Large intestine (tissue), 3 donors: ENCODE results near the gene ZNF598. TPM values are rescaled to one million over a fixed set of nuclear protein-coding genes. Genes with fewer than 3 reads are reported as not detected.

Source experiments
- DNase-seq, 2 donors: peaks; one replicate each; pipeline versions ENCODE4 v3.0.0 to v3.0.0-alpha.2; 2013
- H3K27ac ChIP-seq: one replicate; pipeline ENCODE4 v1.5.1; 2013; ENCODE audit warnings: low read length
- H3K27me3 ChIP-seq: 2 replicates; pipeline ENCODE4 v1.6.1; 2013; ENCODE audit warnings: low read length; ENCODE audit not compliant: control insufficient read depth, insufficient read depth
- H3K36me3 ChIP-seq: 2 replicates; pipeline ENCODE4 v1.6.1; 2013; ENCODE audit warnings: low read length; ENCODE audit not compliant: control insufficient read depth, insufficient read depth
- H3K4me1 ChIP-seq: one replicate; pipeline ENCODE4 v1.6.1; 2013; ENCODE audit warnings: low read length; ENCODE audit not compliant: control insufficient read depth, insufficient read depth
- H3K4me3 ChIP-seq: one replicate; pipeline ENCODE4 v1.5.1; 2013; ENCODE audit warnings: low read length
- H3K9me3 ChIP-seq: one replicate; pipeline ENCODE4 v1.6.1; 2013; ENCODE audit warnings: mild to moderate bottlenecking, low read depth, low read length, moderate library complexity; ENCODE audit not compliant: control insufficient read depth
- WGBS: methylation state at CpG from one replicate; pipeline ENCODE4 v1.1.5; 2013; ENCODE audit warnings: low lambda C conversion rate; ENCODE audit not compliant: insufficient coverage; 5-methylcytosine and 5-hydroxymethylcytosine counted together
- polyA plus RNA-seq: library from polyadenylated mRNA; unstranded; fragments of 120-200 nt; gene quantifications from one replicate; pipeline ENCODE4 v1.2.1, GENCODE V29; 2013

The ZNF598 gene
- polyA plus RNA-seq, 1 donor, result 28.9 TPM

DNA sequence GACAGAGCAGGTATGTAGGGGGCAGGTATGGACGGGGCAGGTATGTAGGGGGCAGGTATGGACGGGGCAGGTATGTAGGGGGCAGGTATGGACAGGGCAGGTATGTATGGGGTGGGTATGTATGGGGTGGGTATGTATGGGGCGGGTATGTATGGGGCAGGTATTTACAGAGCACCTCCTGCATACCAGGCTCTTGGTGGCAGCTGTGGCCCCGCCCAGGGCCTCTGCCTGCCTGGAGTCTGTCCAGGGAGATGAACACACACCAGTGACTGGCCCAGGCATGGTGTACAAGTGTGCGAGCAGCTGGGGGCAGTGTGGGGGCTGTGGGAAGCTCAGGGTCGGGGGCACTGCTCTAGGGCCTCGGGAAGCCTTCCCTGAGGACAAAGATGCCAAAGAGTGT is 59.6 kb downstream of the ZNF598 start:
- H3K9me3 ChIP-seq, result no peaks in the 10 kb centered on the region
- H3K27ac ChIP-seq, result no peak overlapping the region
- WGBS, result no CpG with 5 or more reads among the region's 7 CpGs
- no peaks in the 10 kb centered on the region for H3K36me3 ChIP-seq
- no peaks in the 10 kb centered on the region for H3K27me3 ChIP-seq
- H3K4me1 ChIP-seq, result no peaks in the 10 kb centered on the region
- no peak for DNase-seq
- no peak overlapping the region for H3K4me3 ChIP-seq

DNA sequence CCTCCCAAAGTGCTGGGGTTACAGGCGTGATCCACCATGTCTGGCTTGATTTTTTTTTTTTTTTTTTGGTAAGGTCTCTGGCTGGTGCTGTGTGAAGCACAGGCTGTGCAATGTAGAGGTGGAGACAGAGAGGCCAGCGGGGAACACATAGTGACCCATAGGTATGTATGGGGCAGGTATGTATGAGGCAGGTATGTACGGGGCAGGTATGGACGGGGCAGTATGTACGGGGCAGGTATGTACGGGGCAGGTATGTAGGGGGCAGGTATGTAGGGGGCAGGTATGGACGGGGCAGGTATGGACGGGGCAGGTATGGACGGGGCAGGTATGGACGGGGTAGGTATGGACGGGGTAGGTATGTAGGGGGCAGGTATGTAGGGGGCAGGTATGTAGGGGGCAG is 60.1 kb downstream of the ZNF598 start:
- H3K36me3 ChIP-seq, result no peaks in the 10 kb centered on the region
- H3K4me3 ChIP-seq, result no peak overlapping the region
- no peaks in the 10 kb centered on the region for H3K27me3 ChIP-seq
- H3K27ac ChIP-seq, result no peak overlapping the region
- no peaks in the 10 kb centered on the region for H3K9me3 ChIP-seq
- H3K4me1 ChIP-seq, result no peaks in the 10 kb centered on the region
- DNase-seq, result no peak
- 87% methylated on average over 4 of the region's 11 CpGs for WGBS

Other genes with a start within 250 kb of the ZNF598 start
- 57.7 TPM for gene NME3, start 238.3 kb downstream of the ZNF598 start, polyA plus RNA-seq
- 12.2 TPM for gene EME2, start 237.0 kb downstream of the ZNF598 start, polyA plus RNA-seq
- gene MRPS34, start 236.7 kb downstream of the ZNF598 start, polyA plus RNA-seq, result 82.8 TPM
- gene SPSB3, start 227.2 kb downstream of the ZNF598 start, polyA plus RNA-seq, result 36.5 TPM
- 39.4 TPM for gene NUBP2, start 226.9 kb downstream of the ZNF598 start, polyA plus RNA-seq
- gene IGFALS, start 216.1 kb downstream of the ZNF598 start, polyA plus RNA-seq, result 8.3 TPM
- 55.5 TPM for gene HAGH, start 183.0 kb downstream of the ZNF598 start, polyA plus RNA-seq
- gene FAHD1, start 182.6 kb downstream of the ZNF598 start, polyA plus RNA-seq, result 49.6 TPM
- 0.54 TPM for gene MEIOB, start 137.7 kb downstream of the ZNF598 start, polyA plus RNA-seq
- 0.04 TPM for gene HS3ST6, start 91.4 kb downstream of the ZNF598 start, polyA plus RNA-seq
- gene MSRB1, start 66.6 kb downstream of the ZNF598 start, polyA plus RNA-seq, result 38.8 TPM
- gene RPL3L, start 55.1 kb downstream of the ZNF598 start, polyA plus RNA-seq, result 0.22 TPM
- 128 TPM for gene NDUFB10, start 50.3 kb downstream of the ZNF598 start, polyA plus RNA-seq
- gene RPS2, start 45.0 kb downstream of the ZNF598 start, polyA plus RNA-seq, result 3,022 TPM
- 0.09 TPM for gene RNF151, start 43.0 kb downstream of the ZNF598 start, polyA plus RNA-seq
- 32.9 TPM for gene TBL3, start 37.8 kb downstream of the ZNF598 start, polyA plus RNA-seq
- gene NOXO1, start 28.4 kb downstream of the ZNF598 start, polyA plus RNA-seq, result 2.8 TPM
- gene GFER, start 25.6 kb downstream of the ZNF598 start, polyA plus RNA-seq, result 48.5 TPM
- 4.2 TPM for gene SYNGR3, start 19.9 kb downstream of the ZNF598 start, polyA plus RNA-seq
- 4.4 TPM for gene NPW, start 10.0 kb upstream of the ZNF598 start, polyA plus RNA-seq
- 32.3 TPM for gene NHERF2, start 17.1 kb upstream of the ZNF598 start, polyA plus RNA-seq
- 15.6 TPM for gene NTHL1, start 38.0 kb upstream of the ZNF598 start, polyA plus RNA-seq
- 85.9 TPM for gene TSC2, start 38.2 kb upstream of the ZNF598 start, polyA plus RNA-seq
- 58.4 TPM for gene PKD1, start 126.1 kb upstream of the ZNF598 start, polyA plus RNA-seq
- gene RAB26, start 138.8 kb upstream of the ZNF598 start, polyA plus RNA-seq, result 19.1 TPM
- 63.3 TPM for gene TRAF7, start 146.0 kb upstream of the ZNF598 start, polyA plus RNA-seq
- gene CASKIN1, start 186.8 kb upstream of the ZNF598 start, polyA plus RNA-seq, result 0.96 TPM
- gene MLST8, start 195.6 kb upstream of the ZNF598 start, polyA plus RNA-seq, result 40.0 TPM
- 10.5 TPM for gene BRICD5, start 201.0 kb upstream of the ZNF598 start, polyA plus RNA-seq
- gene PGP, start 205.0 kb upstream of the ZNF598 start, polyA plus RNA-seq, result 11.7 TPM
- gene E4F1, start 213.8 kb upstream of the ZNF598 start, polyA plus RNA-seq, result 18.4 TPM
- 0.91 TPM for gene DNASE1L2, start 226.6 kb upstream of the ZNF598 start, polyA plus RNA-seq
- gene ECI1, start 241.8 kb upstream of the ZNF598 start, polyA plus RNA-seq, result 81.6 TPM